ENCODE data around the gene ZNF33B.

DNA sequence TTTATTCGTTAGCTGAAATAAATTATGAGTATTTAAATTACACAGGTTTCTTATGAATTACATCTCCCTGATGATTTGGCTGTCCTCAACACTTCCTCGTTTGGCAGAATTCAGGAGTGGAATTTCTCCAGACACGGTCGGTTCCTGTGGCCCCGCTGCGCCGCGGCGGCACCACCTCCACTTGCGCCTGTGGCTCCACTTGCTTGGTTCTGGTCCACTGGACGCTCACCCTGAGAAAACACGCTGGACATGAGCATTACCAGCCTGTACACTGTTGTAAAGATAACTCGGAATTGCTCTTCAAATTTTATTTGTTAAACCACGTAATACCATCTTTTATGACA is 85.3 kb downstream of the ZNF33B start:
- TF ChIP-seq POLR2A (IDR thresholded peaks at IDR 0.05; ENCODE audit: low read depth, low read length) (no peak), POLR2AphosphoS5 (IDR thresholded peaks at IDR 0.05; ENCODE audit: low read depth, low read length) (no peak), TAF1 (IDR thresholded peaks at IDR 0.05; ENCODE audit: low read depth, low read length) (no peak), SPI1 (IDR thresholded peaks at IDR 0.05; ENCODE audit: low read depth, low read length) (no peak), PAX5 (IDR thresholded peaks at IDR 0.05; ENCODE audit: insufficient read depth, low read length, severe bottlenecking) (no peak)
